OCI-LY3 (cell line): Measurements from ENCODE around the gene NELL2.

ENCODE experiments used
- CTCF ChIP-seq: fragments of 200-600, 300-600 bp; sonication (generic); IDR thresholded peaks from 2 replicates; pipeline ENCODE4 v1.5.1; 2014; ENCODE audit warnings: antibody characterized with exemption, low read length, low read depth
- EZH2phosphoT487 ChIP-seq: fragments of 200-600 bp; shearing (Covaris generic); IDR thresholded peaks from 2 replicates; pipeline ENCODE4 v1.6.1; 2018; ENCODE audit warnings: antibody characterized with exemption, mixed run types, low read depth

DNA sequence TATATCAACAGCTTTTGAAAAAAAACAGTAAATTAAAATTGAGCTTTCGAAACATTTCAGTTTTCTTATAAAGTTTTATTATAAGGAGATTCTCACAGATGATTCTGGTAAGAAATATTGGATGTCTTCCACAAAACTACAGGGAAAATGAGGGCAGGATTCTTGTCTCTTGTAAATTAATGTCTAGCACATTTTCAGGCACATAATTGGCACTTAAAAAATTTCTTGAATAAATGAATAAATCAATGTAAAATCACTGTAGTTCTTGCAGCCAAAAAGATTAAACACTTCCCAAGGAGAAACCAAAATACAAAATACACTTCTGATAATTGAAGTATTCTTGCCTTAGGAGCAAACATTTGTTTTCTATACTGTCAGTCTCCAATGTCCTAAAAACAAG, 164.4 kb downstream of the NELL2 start:
- no peak for TF ChIP-seq CTCF
- TF ChIP-seq EZH2phosphoT487, result no peak
